GM23338 (cell line): ENCODE measurements around the gene KIAA1549.

Experiments
- CREB1 ChIP-seq: fragments of 250-450 bp; sonication (Bioruptor Pico); IDR thresholded peaks from 2 replicates; pipeline ENCODE4 v1.5.0; 2020; ENCODE audit warnings: low read depth, mild to moderate bottlenecking, moderate library complexity
- EZH2 ChIP-seq: fragments of 200-600 bp; sonication (generic); IDR thresholded peaks from one replicate; pipeline ENCODE4 v1.8.0; 2017; ENCODE audit warnings: antibody characterized with exemption, mild to moderate bottlenecking, low read depth; ENCODE audit not compliant: unreplicated experiment
- EZH2phosphoT487 ChIP-seq: fragments of 200-600 bp; sonication (generic); IDR thresholded peaks from one replicate; pipeline ENCODE4 v1.8.1; 2018; ENCODE audit warnings: antibody characterized with exemption; ENCODE audit not compliant: unreplicated experiment
- JUNB ChIP-seq: IDR thresholded peaks from one replicate; pipeline ENCODE4 v1.6.1; 2016; ENCODE audit warnings: antibody characterized with exemption; ENCODE audit not compliant: unreplicated experiment
- NANOG ChIP-seq: IDR thresholded peaks from 2 replicates; pipeline ENCODE4 v1.6.1; 2016; ENCODE audit warnings: antibody characterized with exemption, borderline replicate concordance
- POLR2AphosphoS5 ChIP-seq: IDR thresholded peaks from 2 replicates; pipeline ENCODE4 v1.6.1; 2016; ENCODE audit warnings: antibody characterized with exemption, low read depth
- STAT1 ChIP-seq: IDR thresholded peaks from one replicate; pipeline ENCODE4 v1.6.1; 2016; ENCODE audit warnings: antibody characterized with exemption; ENCODE audit not compliant: unreplicated experiment
- ZNF114 ChIP-seq: fragments of 250-450 bp; sonication (Bioruptor Pico); IDR thresholded peaks from 2 replicates; pipeline ENCODE4 v1.5.0; 2020; ENCODE audit warnings: mild to moderate bottlenecking, moderate library complexity
- ZNF331 ChIP-seq: fragments of 250-450 bp; sonication (Bioruptor Pico); IDR thresholded peaks from 2 replicates; pipeline ENCODE4 v1.5.0; 2020; ENCODE audit warnings: low read depth, mild to moderate bottlenecking, moderate library complexity
- TF ChIP-seq, protein P1 (sequence below), 2 experiments: fragments of 200-600 bp in 1 of 2; sonication (generic) in 1 of 2; conservative IDR thresholded peaks; 2 replicates each; pipeline versions ENCODE4 v1.5.1 to v1.6.1; 2016 to 2017; ENCODE audit warnings: antibody characterized with exemption in 2 of 2, low read depth in 2 of 2, mild to moderate bottlenecking in 2 of 2, moderate library complexity in 1 of 2
- TF ChIP-seq, protein P2 (sequence below): IDR thresholded peaks from 2 replicates; pipeline ENCODE4 v1.6.1; 2016; ENCODE audit warnings: antibody characterized with exemption
- TF ChIP-seq, protein P3 (sequence below): IDR thresholded peaks from one replicate; pipeline ENCODE4 v1.6.1; 2018; ENCODE audit warnings: antibody characterized with exemption; ENCODE audit not compliant: unreplicated experiment
- TF ChIP-seq, protein P4 (sequence below): fragments of 250-450 bp; sonication (Bioruptor Pico); IDR thresholded peaks from 2 replicates; pipeline ENCODE4 v1.5.0; 2020; ENCODE audit warnings: mild to moderate bottlenecking, moderate library complexity

DNA sequence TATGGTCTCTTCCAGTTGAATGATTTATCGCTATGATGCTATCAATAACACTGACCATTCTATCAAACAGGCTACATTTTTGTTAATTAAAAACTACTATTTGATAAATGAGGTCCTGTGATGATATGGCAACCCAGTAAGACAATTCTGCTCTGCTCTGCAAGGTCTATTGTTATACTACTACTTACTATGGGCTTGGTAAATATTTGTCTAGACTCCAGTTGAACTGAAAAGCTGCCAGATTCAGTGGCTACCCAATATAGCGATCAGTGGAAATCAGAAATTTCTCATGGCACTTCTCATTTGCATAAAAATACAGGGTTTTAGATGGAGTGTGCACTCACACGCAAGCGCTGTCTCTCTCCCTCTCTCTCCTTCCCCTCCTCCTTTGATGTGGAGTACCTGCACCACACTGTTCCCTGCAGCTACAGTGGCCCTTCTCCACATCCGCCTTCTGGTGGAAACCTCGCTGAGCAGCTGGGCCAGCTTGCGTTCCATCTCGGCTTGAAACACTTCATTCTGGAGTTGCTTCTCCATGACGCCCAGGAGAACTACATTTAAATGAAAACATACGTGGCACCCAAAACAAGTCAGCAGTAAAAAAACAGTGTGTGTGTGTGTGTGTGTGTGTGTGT, 77.9 kb downstream of the KIAA1549 start:
- TF ChIP-seq, protein P1, sequence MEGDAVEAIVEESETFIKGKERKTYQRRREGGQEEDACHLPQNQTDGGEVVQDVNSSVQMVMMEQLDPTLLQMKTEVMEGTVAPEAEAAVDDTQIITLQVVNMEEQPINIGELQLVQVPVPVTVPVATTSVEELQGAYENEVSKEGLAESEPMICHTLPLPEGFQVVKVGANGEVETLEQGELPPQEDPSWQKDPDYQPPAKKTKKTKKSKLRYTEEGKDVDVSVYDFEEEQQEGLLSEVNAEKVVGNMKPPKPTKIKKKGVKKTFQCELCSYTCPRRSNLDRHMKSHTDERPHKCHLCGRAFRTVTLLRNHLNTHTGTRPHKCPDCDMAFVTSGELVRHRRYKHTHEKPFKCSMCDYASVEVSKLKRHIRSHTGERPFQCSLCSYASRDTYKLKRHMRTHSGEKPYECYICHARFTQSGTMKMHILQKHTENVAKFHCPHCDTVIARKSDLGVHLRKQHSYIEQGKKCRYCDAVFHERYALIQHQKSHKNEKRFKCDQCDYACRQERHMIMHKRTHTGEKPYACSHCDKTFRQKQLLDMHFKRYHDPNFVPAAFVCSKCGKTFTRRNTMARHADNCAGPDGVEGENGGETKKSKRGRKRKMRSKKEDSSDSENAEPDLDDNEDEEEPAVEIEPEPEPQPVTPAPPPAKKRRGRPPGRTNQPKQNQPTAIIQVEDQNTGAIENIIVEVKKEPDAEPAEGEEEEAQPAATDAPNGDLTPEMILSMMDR (conservative IDR thresholded peaks at IDR 0.05; ENCODE audit: low read depth in 2 of 2): no peak
- TF ChIP-seq POLR2AphosphoS5: no peak
- TF ChIP-seq EZH2phosphoT487: no peak
- no peak for TF ChIP-seq CREB1
- TF ChIP-seq, protein P2, sequence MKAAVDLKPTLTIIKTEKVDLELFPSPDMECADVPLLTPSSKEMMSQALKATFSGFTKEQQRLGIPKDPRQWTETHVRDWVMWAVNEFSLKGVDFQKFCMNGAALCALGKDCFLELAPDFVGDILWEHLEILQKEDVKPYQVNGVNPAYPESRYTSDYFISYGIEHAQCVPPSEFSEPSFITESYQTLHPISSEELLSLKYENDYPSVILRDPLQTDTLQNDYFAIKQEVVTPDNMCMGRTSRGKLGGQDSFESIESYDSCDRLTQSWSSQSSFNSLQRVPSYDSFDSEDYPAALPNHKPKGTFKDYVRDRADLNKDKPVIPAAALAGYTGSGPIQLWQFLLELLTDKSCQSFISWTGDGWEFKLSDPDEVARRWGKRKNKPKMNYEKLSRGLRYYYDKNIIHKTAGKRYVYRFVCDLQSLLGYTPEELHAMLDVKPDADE: no peak
- TF ChIP-seq STAT1: no peak
- no peak for TF ChIP-seq EZH2
- no peak for TF ChIP-seq JUNB
- TF ChIP-seq, protein P3, sequence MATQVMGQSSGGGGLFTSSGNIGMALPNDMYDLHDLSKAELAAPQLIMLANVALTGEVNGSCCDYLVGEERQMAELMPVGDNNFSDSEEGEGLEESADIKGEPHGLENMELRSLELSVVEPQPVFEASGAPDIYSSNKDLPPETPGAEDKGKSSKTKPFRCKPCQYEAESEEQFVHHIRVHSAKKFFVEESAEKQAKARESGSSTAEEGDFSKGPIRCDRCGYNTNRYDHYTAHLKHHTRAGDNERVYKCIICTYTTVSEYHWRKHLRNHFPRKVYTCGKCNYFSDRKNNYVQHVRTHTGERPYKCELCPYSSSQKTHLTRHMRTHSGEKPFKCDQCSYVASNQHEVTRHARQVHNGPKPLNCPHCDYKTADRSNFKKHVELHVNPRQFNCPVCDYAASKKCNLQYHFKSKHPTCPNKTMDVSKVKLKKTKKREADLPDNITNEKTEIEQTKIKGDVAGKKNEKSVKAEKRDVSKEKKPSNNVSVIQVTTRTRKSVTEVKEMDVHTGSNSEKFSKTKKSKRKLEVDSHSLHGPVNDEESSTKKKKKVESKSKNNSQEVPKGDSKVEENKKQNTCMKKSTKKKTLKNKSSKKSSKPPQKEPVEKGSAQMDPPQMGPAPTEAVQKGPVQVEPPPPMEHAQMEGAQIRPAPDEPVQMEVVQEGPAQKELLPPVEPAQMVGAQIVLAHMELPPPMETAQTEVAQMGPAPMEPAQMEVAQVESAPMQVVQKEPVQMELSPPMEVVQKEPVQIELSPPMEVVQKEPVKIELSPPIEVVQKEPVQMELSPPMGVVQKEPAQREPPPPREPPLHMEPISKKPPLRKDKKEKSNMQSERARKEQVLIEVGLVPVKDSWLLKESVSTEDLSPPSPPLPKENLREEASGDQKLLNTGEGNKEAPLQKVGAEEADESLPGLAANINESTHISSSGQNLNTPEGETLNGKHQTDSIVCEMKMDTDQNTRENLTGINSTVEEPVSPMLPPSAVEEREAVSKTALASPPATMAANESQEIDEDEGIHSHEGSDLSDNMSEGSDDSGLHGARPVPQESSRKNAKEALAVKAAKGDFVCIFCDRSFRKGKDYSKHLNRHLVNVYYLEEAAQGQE: no peak
- TF ChIP-seq ZNF331 (CRISPR knock-in tag): no peak
- TF ChIP-seq, protein P4, sequence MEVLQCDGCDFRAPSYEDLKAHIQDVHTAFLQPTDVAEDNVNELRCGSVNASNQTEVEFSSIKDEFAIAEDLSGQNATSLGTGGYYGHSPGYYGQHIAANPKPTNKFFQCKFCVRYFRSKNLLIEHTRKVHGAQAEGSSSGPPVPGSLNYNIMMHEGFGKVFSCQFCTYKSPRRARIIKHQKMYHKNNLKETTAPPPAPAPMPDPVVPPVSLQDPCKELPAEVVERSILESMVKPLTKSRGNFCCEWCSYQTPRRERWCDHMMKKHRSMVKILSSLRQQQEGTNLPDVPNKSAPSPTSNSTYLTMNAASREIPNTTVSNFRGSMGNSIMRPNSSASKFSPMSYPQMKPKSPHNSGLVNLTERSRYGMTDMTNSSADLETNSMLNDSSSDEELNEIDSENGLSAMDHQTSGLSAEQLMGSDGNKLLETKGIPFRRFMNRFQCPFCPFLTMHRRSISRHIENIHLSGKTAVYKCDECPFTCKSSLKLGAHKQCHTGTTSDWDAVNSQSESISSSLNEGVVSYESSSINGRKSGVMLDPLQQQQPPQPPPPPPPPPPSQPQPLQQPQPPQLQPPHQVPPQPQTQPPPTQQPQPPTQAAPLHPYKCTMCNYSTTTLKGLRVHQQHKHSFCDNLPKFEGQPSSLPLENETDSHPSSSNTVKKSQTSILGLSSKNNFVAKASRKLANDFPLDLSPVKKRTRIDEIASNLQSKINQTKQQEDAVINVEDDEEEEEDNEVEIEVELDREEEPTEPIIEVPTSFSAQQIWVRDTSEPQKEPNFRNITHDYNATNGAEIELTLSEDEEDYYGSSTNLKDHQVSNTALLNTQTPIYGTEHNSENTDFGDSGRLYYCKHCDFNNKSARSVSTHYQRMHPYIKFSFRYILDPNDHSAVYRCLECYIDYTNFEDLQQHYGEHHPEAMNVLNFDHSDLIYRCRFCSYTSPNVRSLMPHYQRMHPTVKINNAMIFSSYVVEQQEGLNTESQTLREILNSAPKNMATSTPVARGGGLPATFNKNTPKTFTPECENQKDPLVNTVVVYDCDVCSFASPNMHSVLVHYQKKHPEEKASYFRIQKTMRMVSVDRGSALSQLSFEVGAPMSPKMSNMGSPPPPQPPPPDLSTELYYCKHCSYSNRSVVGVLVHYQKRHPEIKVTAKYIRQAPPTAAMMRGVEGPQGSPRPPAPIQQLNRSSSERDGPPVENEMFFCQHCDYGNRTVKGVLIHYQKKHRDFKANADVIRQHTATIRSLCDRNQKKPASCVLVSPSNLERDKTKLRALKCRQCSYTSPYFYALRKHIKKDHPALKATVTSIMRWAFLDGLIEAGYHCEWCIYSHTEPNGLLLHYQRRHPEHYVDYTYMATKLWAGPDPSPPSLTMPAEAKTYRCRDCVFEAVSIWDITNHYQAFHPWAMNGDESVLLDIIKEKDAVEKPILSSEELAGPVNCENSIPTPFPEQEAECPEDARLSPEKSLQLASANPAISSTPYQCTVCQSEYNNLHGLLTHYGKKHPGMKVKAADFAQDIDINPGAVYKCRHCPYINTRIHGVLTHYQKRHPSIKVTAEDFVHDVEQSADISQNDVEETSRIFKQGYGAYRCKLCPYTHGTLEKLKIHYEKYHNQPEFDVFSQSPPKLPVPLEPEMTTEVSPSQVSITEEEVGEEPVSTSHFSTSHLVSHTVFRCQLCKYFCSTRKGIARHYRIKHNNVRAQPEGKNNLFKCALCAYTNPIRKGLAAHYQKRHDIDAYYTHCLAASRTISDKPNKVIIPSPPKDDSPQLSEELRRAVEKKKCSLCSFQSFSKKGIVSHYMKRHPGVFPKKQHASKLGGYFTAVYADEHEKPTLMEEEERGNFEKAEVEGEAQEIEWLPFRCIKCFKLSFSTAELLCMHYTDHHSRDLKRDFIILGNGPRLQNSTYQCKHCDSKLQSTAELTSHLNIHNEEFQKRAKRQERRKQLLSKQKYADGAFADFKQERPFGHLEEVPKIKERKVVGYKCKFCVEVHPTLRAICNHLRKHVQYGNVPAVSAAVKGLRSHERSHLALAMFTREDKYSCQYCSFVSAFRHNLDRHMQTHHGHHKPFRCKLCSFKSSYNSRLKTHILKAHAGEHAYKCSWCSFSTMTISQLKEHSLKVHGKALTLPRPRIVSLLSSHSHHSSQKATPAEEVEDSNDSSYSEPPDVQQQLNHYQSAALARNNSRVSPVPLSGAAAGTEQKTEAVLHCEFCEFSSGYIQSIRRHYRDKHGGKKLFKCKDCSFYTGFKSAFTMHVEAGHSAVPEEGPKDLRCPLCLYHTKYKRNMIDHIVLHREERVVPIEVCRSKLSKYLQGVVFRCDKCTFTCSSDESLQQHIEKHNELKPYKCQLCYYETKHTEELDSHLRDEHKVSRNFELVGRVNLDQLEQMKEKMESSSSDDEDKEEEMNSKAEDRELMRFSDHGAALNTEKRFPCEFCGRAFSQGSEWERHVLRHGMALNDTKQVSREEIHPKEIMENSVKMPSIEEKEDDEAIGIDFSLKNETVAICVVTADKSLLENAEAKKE: no peak
- TF ChIP-seq NANOG: no peak
- no peak for TF ChIP-seq ZNF114 (CRISPR knock-in tag)
